LHCN-M2 (cell line): Measurements from ENCODE around the gene NSMCE4A. TPM values are rescaled to one million over a fixed set of nuclear protein-coding genes. Genes with fewer than 3 reads are reported as not detected.
"Not testable (repeated sequence)": the region's sequence is repeated elsewhere in the genome, so short reads cannot be mapped to it uniquely, and the experiment has no call there.

Source experiments
- DNase-seq: peaks from one replicate; pipeline ENCODE4 v3.0.0-alpha.2; 2012; ENCODE audit warnings: low read depth
- total RNA-seq: library from RNA; depleted of rRNA; stranded (reverse); fragments of >200 nt; gene quantifications from 2 replicates; pipeline ENCODE4 v1.2.3, GENCODE V29; 2014; rRNA removed

The NSMCE4A gene
- total RNA-seq, 1 experiment from 2014 or later = 44.8 TPM

GRCh38 chr10:121936295-121936694 lies 38.7 kb downstream of the NSMCE4A start:
- DNase-seq = no peak

GRCh38 chr10:121935702-121936101 lies 39.3 kb downstream of the NSMCE4A start:
- no peak for DNase-seq

- DNase-seq = not testable (repeated sequence)
Measured at GRCh38 chr10:121930268-121931085, 44.5 kb downstream of the NSMCE4A start.

GRCh38 chr10:121929585-121930267 lies 45.3 kb downstream of the NSMCE4A start:
- not testable (repeated sequence) for DNase-seq

GRCh38 chr10:121928528-121928884 lies 46.5 kb downstream of the NSMCE4A start:
- DNase-seq = peak; percentile 22

- peak; percentile 93 for DNase-seq
Measured at GRCh38 chr10:121927841-121928527, 47.0 kb downstream of the NSMCE4A start, which contains the start of gene ATE1. Gene ATE1 (minus strand): TSS chr10:121928031. CDS start chr10:121927949, 82 bp downstream.

- DNase-seq = peak; percentile 49
Measured at GRCh38 chr10:121927318-121927840, 47.6 kb downstream of the NSMCE4A start.

GRCh38 chr10:121926671-121927317 lies 48.2 kb downstream of the NSMCE4A start:
- DNase-seq = peak; percentile 9

GRCh38 chr10:121926157-121926556 lies 48.9 kb downstream of the NSMCE4A start:
- no peak for DNase-seq

GRCh38 chr10:121921238-121921931 lies 53.6 kb downstream of the NSMCE4A start:
- no peak for DNase-seq

GRCh38 chr10:121919666-121920065 lies 55.4 kb downstream of the NSMCE4A start:
- no peak for DNase-seq

- DNase-seq = not testable (repeated sequence)
Measured at GRCh38 chr10:121918800-121919199, 56.2 kb downstream of the NSMCE4A start.

- DNase-seq = no peak
Measured at GRCh38 chr10:121914661-121915060, 60.4 kb downstream of the NSMCE4A start.

GRCh38 chr10:121911421-121911697 lies 63.7 kb downstream of the NSMCE4A start:
- no peak for DNase-seq

GRCh38 chr10:121910673-121911420 lies 64.2 kb downstream of the NSMCE4A start:
- peak; percentile 12 for DNase-seq

Other genes starting within 250 kb of the NSMCE4A start
- 21.1 and 27.1 TPM in 2 replicates for gene ATE1, start 47.2 kb downstream of the NSMCE4A start, total RNA-seq
- gene TACC2, start 13.9 kb upstream of the NSMCE4A start, total RNA-seq = 7.4 and 11.3 TPM in 2 replicates